Mesenchymal stem cell (in vitro differentiated cells and primary cell): ENCODE data around the gene ARG2.

Source experiments
- DNase-seq: peaks from one replicate; pipeline ENCODE4 v3.0.0-alpha.2; 2013
- H2AFZ ChIP-seq: one replicate; pipeline ENCODE4 v1.6.1; 2013; ENCODE audit warnings: low read depth, mild to moderate bottlenecking, control low read depth, inconsistent platforms, low read length, moderate library complexity
- H2AK5ac ChIP-seq: 2 replicates; pipeline ENCODE4 v1.6.1; 2013; ENCODE audit warnings: low read length, moderate library complexity, mild to moderate bottlenecking, inconsistent platforms; ENCODE audit not compliant: severe bottlenecking
- H2BK120ac ChIP-seq: one replicate; pipeline ENCODE4 v1.6.1; 2013; ENCODE audit warnings: low read depth, mild to moderate bottlenecking, inconsistent platforms, low read length, moderate library complexity
- H2BK12ac ChIP-seq, 2 experiments: one replicate each; pipeline ENCODE4 v1.6.1; 2013; ENCODE audit warnings: inconsistent platforms in 2 of 2, low read length in 2 of 2, mild to moderate bottlenecking in 2 of 2, moderate library complexity in 2 of 2, control low read depth in 1 of 2
- H2BK15ac ChIP-seq: one replicate; pipeline ENCODE4 v1.6.1; 2013; ENCODE audit warnings: mild to moderate bottlenecking, low read depth, inconsistent platforms; ENCODE audit not compliant: poor library complexity, severe bottlenecking
- H2BK5ac ChIP-seq: 2 replicates; pipeline ENCODE4 v1.6.1; 2013; ENCODE audit warnings: low read depth, mild to moderate bottlenecking, low read length, control low read depth, inconsistent platforms; ENCODE audit not compliant: poor library complexity, severe bottlenecking
- H3K14ac ChIP-seq, 2 experiments: one replicate each; pipeline ENCODE4 v1.6.1; 2013; ENCODE audit warnings: inconsistent platforms in 2 of 2, low read length in 2 of 2, control low read depth in 1 of 2, mild to moderate bottlenecking in 1 of 2, moderate library complexity in 1 of 2
- H3K18ac ChIP-seq, 2 experiments: one replicate each; pipeline ENCODE4 v1.6.1; 2013; ENCODE audit warnings: inconsistent platforms in 2 of 2, low read length in 2 of 2, control low read depth in 1 of 2, low read depth in 1 of 2, mild to moderate bottlenecking in 1 of 2
- H3K23ac ChIP-seq, 2 experiments: one replicate each; pipeline ENCODE4 v1.6.1; 2013; ENCODE audit warnings: inconsistent platforms in 2 of 2, low read length in 2 of 2, mild to moderate bottlenecking in 2 of 2, moderate library complexity in 2 of 2, control low read depth in 1 of 2
- H3K27ac ChIP-seq: 2 replicates; pipeline ENCODE4 v1.5.1; 2013; ENCODE audit warnings: mild to moderate bottlenecking, moderate library complexity, low read length, control low read depth, inconsistent platforms; ENCODE audit not compliant: poor library complexity, severe bottlenecking
- H3K27me3 ChIP-seq, 2 experiments: 2 replicates each; pipeline versions ENCODE4 v1.6.1 to v1.7.0; 2013; ENCODE audit warnings: low read length in 2 of 2, mild to moderate bottlenecking in 2 of 2, moderate library complexity in 2 of 2, control low read depth in 1 of 2, inconsistent platforms in 1 of 2; ENCODE audit not compliant: control insufficient read depth in 1 of 2, insufficient read depth in 1 of 2
- H3K36me3 ChIP-seq, 2 experiments: 2 replicates each; pipeline versions ENCODE4 v1.6.1 to v1.7.0; 2013; ENCODE audit warnings: low read length in 2 of 2, control low read depth in 1 of 2, inconsistent platforms in 1 of 2, low read depth in 1 of 2, mild to moderate bottlenecking in 1 of 2; ENCODE audit not compliant: insufficient read depth in 2 of 2, control insufficient read depth in 1 of 2
- H3K4ac ChIP-seq, 2 experiments: one replicate each; pipeline ENCODE4 v1.6.1; 2013; ENCODE audit warnings: inconsistent platforms in 2 of 2, low read length in 2 of 2, mild to moderate bottlenecking in 2 of 2, moderate library complexity in 2 of 2, control low read depth in 1 of 2, low read depth in 1 of 2
- H3K4me1 ChIP-seq: 2 replicates; pipeline ENCODE4 v1.6.1; 2013; ENCODE audit warnings: low read depth, low read length, control low read depth; ENCODE audit not compliant: control insufficient read depth, insufficient read depth
- H3K4me2 ChIP-seq: 2 replicates; pipeline ENCODE4 v1.6.1; 2013; ENCODE audit warnings: low read length, mild to moderate bottlenecking, inconsistent platforms; ENCODE audit not compliant: poor library complexity, severe bottlenecking
- H3K4me3 ChIP-seq, 2 experiments: 2 replicates each; pipeline versions ENCODE4 v1.5.1 to v1.7.0; 2013; ENCODE audit warnings: low read length in 2 of 2, mild to moderate bottlenecking in 2 of 2, control low read depth in 1 of 2, low read depth in 1 of 2; ENCODE audit not compliant: insufficient read depth in 1 of 2
- H3K79me1 ChIP-seq: replicated peaks from 2 replicates; pipeline ENCODE4 v1.6.1; 2013; ENCODE audit warnings: mild to moderate bottlenecking, control low read depth, low read length, inconsistent platforms; ENCODE audit not compliant: poor library complexity, severe bottlenecking
- H3K9ac ChIP-seq: 2 replicates; pipeline ENCODE4 v1.7.0; 2013; ENCODE audit warnings: mild to moderate bottlenecking, low read length, moderate library complexity
- H3K9me3 ChIP-seq: 2 replicates; pipeline ENCODE4 v1.7.0; 2013; ENCODE audit warnings: mild to moderate bottlenecking, low read length; ENCODE audit not compliant: control insufficient read depth
- H4K8ac ChIP-seq: one replicate; pipeline ENCODE4 v1.6.1; 2013; ENCODE audit warnings: inconsistent platforms, mild to moderate bottlenecking, low read length, moderate library complexity
- H4K91ac ChIP-seq: one replicate; pipeline ENCODE4 v1.6.1; 2013; ENCODE audit warnings: mild to moderate bottlenecking, low read length, inconsistent platforms
- WGBS: methylation state at CpG from one replicate; pipeline ENCODE4 v1.1.7; 2013; ENCODE audit warnings: mixed read lengths; 5-methylcytosine and 5-hydroxymethylcytosine counted together

ARG2 gene

DNA sequence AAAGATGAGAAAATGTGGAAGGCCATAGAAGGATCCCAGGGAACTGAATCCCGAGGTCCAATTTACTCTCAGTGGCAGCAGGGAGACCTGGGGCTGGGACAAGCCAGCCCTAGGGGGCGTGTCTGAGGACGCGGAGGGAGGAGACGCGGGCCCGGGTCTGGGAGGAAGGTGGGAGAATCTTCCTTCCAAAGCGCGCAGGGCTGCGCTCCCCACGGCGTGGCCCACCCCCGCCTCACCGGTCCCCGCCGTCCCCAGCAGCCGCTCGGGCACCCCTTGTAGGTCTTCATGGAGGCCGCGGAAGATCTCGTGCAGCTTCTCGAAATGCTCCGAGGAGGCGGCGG, 54.4 kb downstream of the ARG2 start:
- H4K91ac ChIP-seq: peak overlapping the region; percentile 91
- H3K18ac ChIP-seq: peak overlapping the region; percentile 98 to 100
- H2BK120ac ChIP-seq: peak overlapping the region; percentile 54
- H2AFZ ChIP-seq: peak overlapping the region; percentile 99
- H3K27me3 ChIP-seq: no peaks in the 10 kb centered on the region
- H2BK5ac ChIP-seq: peak overlapping the region; percentile 70
- H2AK5ac ChIP-seq: no peak overlapping the region
- H3K9ac ChIP-seq: peak overlapping the region; percentile 94
- H3K4me2 ChIP-seq: peak overlapping the region; percentile 92
- H3K4ac ChIP-seq: peak overlapping the region; percentile 95 to 99
- H3K9me3 ChIP-seq: no peaks in the 10 kb centered on the region
- H3K36me3 ChIP-seq: peaks cover 8 to 19% of the 10 kb centered on the region in 2 experiments
- no peak overlapping the region for H2BK12ac ChIP-seq
- H3K14ac ChIP-seq: no peak overlapping the region
- peak overlapping the region; percentile 89 for H3K27ac ChIP-seq
- peak overlapping the region; percentile 100 for H2BK15ac ChIP-seq
- peak; percentile 80 for DNase-seq
- H3K23ac ChIP-seq: peak overlapping the region in 1 of 2 experiments; percentile 97
- H3K4me1 ChIP-seq: peaks cover 12% of the 10 kb centered on the region
- WGBS: under 1% methylated on average over 25 of the region's 25 CpGs
- peak overlapping the region; percentile 96 to 98 for H3K4me3 ChIP-seq
- peaks cover 10% of the 10 kb centered on the region for H3K79me1 ChIP-seq
- peak overlapping the region; percentile 99 for H4K8ac ChIP-seq

GRCh38 chr14:67674480-67675218, 54.9 kb downstream of the ARG2 start, which contains the start of gene VTI1B:
Gene VTI1B, minus strand, starts transcription at chr14:67674632. Its CDS starts 143 bp downstream, at chr14:67674489.
- peak within 1 kb of the TSS in 1 of 2 experiments; percentile 96 for H3K14ac ChIP-seq
- peaks cover 12% of the 10 kb centered on the region for H3K4me1 ChIP-seq
- H3K27ac ChIP-seq: peak within 1 kb of the TSS; percentile 89
- H3K4me2 ChIP-seq: peak within 1 kb of the TSS; percentile 92
- H3K9ac ChIP-seq: peak within 1 kb of the TSS; percentile 94
- H4K8ac ChIP-seq: peak within 1 kb of the TSS; percentile 99
- H2BK120ac ChIP-seq: peak within 1 kb of the TSS; percentile 79
- H3K27me3 ChIP-seq: no peaks in the 10 kb centered on the region
- H3K79me1 ChIP-seq: peaks cover 8% of the 10 kb centered on the region
- H3K4ac ChIP-seq: peak within 1 kb of the TSS; percentile 98 to 99
- peaks cover 8 to 19% of the 10 kb centered on the region in 2 experiments for H3K36me3 ChIP-seq
- peak; percentile 82 for DNase-seq
- H3K9me3 ChIP-seq: no peaks in the 10 kb centered on the region
- H3K23ac ChIP-seq: peak within 1 kb of the TSS in 1 of 2 experiments; percentile 97
- H3K4me3 ChIP-seq: peak within 1 kb of the TSS; percentile 96 to 98
- H2BK12ac ChIP-seq: peak within 1 kb of the TSS in 1 of 2 experiments; percentile 77
- peak within 1 kb of the TSS; percentile 99 for H4K91ac ChIP-seq
- peak within 1 kb of the TSS; percentile 99 for H2AFZ ChIP-seq
- under 1% methylated on average over 85 of the region's 87 CpGs for WGBS
- H2AK5ac ChIP-seq: peak within 1 kb of the TSS; percentile 27
- H3K18ac ChIP-seq: peak within 1 kb of the TSS; percentile 98 to 100
- H2BK5ac ChIP-seq: peak within 1 kb of the TSS; percentile 100
- H2BK15ac ChIP-seq: peak within 1 kb of the TSS; percentile 100

- Histone ChIP-seq H2AFZ (no peak overlapping the region), H2BK5ac (no peak overlapping the region), H3K23ac (no peak overlapping the region), H3K14ac (no peak overlapping the region), H3K4me3 (peak overlapping the region; percentile 96 to 98), H3K9ac (peak overlapping the region; percentile 94), H4K91ac (peak overlapping the region; percentile 50), H3K9me3 (no peaks in the 10 kb centered on the region), H3K4me1 (peaks cover 12% of the 10 kb centered on the region), H2BK120ac (no peak overlapping the region), H3K79me1 (peaks cover 7% of the 10 kb centered on the region), H2BK12ac (no peak overlapping the region), H3K27me3 (no peaks in the 10 kb centered on the region), H2AK5ac (peak overlapping the region; percentile 27), H3K18ac (peak overlapping the region in 1 of 2 experiments; percentile 94), H3K27ac (peak overlapping the region; percentile 79), H3K36me3 (peaks cover 8 to 19% of the 10 kb centered on the region in 2 experiments), H3K4me2 (peak overlapping the region; percentile 92), H4K8ac (peak overlapping the region; percentile 95), H3K4ac (peak overlapping the region in 1 of 2 experiments; percentile 99), H2BK15ac (no peak overlapping the region)
- WGBS: 47% methylated on average over 16 of the region's 16 CpGs
- DNase-seq: no peak
These were observed 55.5 kb downstream of the ARG2 start for GRCh38 chr14:67675219-67675582.

GRCh38 chr14:67679006-67679405, 59.3 kb downstream of the ARG2 start:
- H3K4ac ChIP-seq: no peak overlapping the region
- 100% methylated on average over 1 of the region's 2 CpGs for WGBS
- DNase-seq: no peak
- no peak overlapping the region for H3K4me3 ChIP-seq
- no peak overlapping the region for H2BK12ac ChIP-seq
- H3K79me1 ChIP-seq: peaks cover 12% of the 10 kb centered on the region
- H3K14ac ChIP-seq: no peak overlapping the region
- peaks cover 11 to 46% of the 10 kb centered on the region in 2 experiments for H3K36me3 ChIP-seq
- no peak overlapping the region for H4K8ac ChIP-seq
- no peak overlapping the region for H2AFZ ChIP-seq
- H3K27ac ChIP-seq: no peak overlapping the region
- H3K4me1 ChIP-seq: peaks cover 10% of the 10 kb centered on the region
- no peak overlapping the region for H2AK5ac ChIP-seq
- no peak overlapping the region for H2BK5ac ChIP-seq
- H3K9ac ChIP-seq: no peak overlapping the region
- no peak overlapping the region for H3K18ac ChIP-seq
- no peak overlapping the region for H2BK120ac ChIP-seq
- no peak overlapping the region for H3K4me2 ChIP-seq
- H3K23ac ChIP-seq: no peak overlapping the region
- no peak overlapping the region for H4K91ac ChIP-seq
- no peaks in the 10 kb centered on the region for H3K9me3 ChIP-seq
- H3K27me3 ChIP-seq: no peaks in the 10 kb centered on the region
- no peak overlapping the region for H2BK15ac ChIP-seq
